Measurements from ENCODE around the gene MAP1B.

Gene MAP1B

GRCh38 chr5:72256536-72256935, 149.3 kb downstream of the MAP1B start:
- no peak for DNase-seq

All from activated CD4-positive, alpha-beta T cell treated with anti-CD3 and anti-CD28 coated beads, Interleukin-2, amount 50 U/mL, for 16 hours (primary cell).